Stimulated activated CD4-positive, alpha-beta T cell treated with anti-CD3 and anti-CD28 coated beads, Interleukin-12 subunit alpha, Interleukin-12 subunit beta, amount 100 ng/mL, for 24 hours (primary cell): ENCODE results near the gene ANKZF1.

Experiments
- DNase-seq, 2 experiments: peaks; one replicate each; pipeline ENCODE4 v3.0.0-alpha.2; 2020; ENCODE audit warnings: low read depth in 2 of 2

Gene ANKZF1

GRCh38 chr2:219223831-219224610 lies 5.6 kb upstream of the ANKZF1 start:
- DNase-seq: no peak

GRCh38 chr2:219225350-219225749 lies 4.3 kb upstream of the ANKZF1 start:
- DNase-seq: no peak

- no peak for DNase-seq
Observed at GRCh38 chr2:219228041-219228910, 1.3 kb upstream of the ANKZF1 start.

- no peak for DNase-seq
Observed at GRCh38 chr2:219228911-219229304, 698 bp upstream of the ANKZF1 start.

GRCh38 chr2:219230059-219230540 lies 494 bp downstream of the ANKZF1 start:
- peak in 1 of 2 experiments; percentile 64 for DNase-seq

GRCh38 chr2:219234331-219234730 lies 4.7 kb downstream of the ANKZF1 start:
- DNase-seq: no peak

- DNase-seq: no peak
Observed at GRCh38 chr2:219243291-219243761, 13.7 kb downstream of the ANKZF1 start.

- no peak for DNase-seq
Observed at GRCh38 chr2:219244789-219245147, 15.2 kb downstream of the ANKZF1 start.

- DNase-seq: peak; percentile 84 to 88
Observed at GRCh38 chr2:219245148-219245898, 15.7 kb downstream of the ANKZF1 start, which contains the start of the genes GLB1L and STK16. Gene GLB1L (minus strand): TSS chr2:219245444. CDS start chr2:219243573, 1,871 bp downstream. Gene STK16 (plus strand): TSS chr2:219245479. CDS start chr2:219246000, 521 bp downstream.

GRCh38 chr2:219245899-219246230 lies 16.3 kb downstream of the ANKZF1 start:
- DNase-seq: no peak

GRCh38 chr2:219246559-219246958 lies 17.0 kb downstream of the ANKZF1 start:
- no peak for DNase-seq

GRCh38 chr2:219247678-219248642 lies 18.4 kb downstream of the ANKZF1 start:
- DNase-seq: peak in 1 of 2 experiments; percentile 43

- no peak for DNase-seq
Observed at GRCh38 chr2:219248845-219249202, 19.2 kb downstream of the ANKZF1 start.

GRCh38 chr2:219249203-219249980 lies 19.8 kb downstream of the ANKZF1 start:
- DNase-seq: peak in 1 of 2 experiments; percentile 35

GRCh38 chr2:219250049-219250781 lies 20.6 kb downstream of the ANKZF1 start:
- DNase-seq: no peak

GRCh38 chr2:219251656-219252055 lies 22.1 kb downstream of the ANKZF1 start:
- DNase-seq: no peak

GRCh38 chr2:219252084-219252483 lies 22.5 kb downstream of the ANKZF1 start:
- no peak for DNase-seq

- DNase-seq: no peak
Observed at GRCh38 chr2:219252570-219252899, 22.9 kb downstream of the ANKZF1 start.
